CD4-positive, CD25-positive, alpha-beta regulatory T cell (primary cell): ENCODE results near the gene NCOA5. TPM values are rescaled to one million over a fixed set of nuclear protein-coding genes. Genes with fewer than 3 reads are reported as not detected.

Source experiments
- ATAC-seq, 2 donors: fragments of 150-1000 bp; cut with Tn5 transposase; one replicate each; pipeline ENCODE4 v1.10.0; 2021; ENCODE audit warnings: low read depth in 2 of 2, moderate number of reproducible peaks in 2 of 2, moderate library complexity in 1 of 2
- DNase-seq, 3 donors: peaks; one replicate each; pipeline versions ENCODE4 v3.0.0 to v3.0.0-alpha.2; 2012 to 2022; ENCODE audit warnings: mixed read lengths in 1 of 3
- H3K27ac ChIP-seq: one replicate; pipeline ENCODE4 v1.7.0; 2013; ENCODE audit warnings: mild to moderate bottlenecking, low read length; ENCODE audit not compliant: insufficient read depth, poor library complexity, severe bottlenecking
- H3K27me3 ChIP-seq: one replicate; pipeline ENCODE4 v1.7.0; 2013; ENCODE audit warnings: low read length; ENCODE audit not compliant: control insufficient read depth, insufficient read depth
- H3K36me3 ChIP-seq: one replicate; pipeline ENCODE4 v1.7.0; 2013; ENCODE audit warnings: mild to moderate bottlenecking, low read length, moderate library complexity; ENCODE audit not compliant: control insufficient read depth, insufficient read depth
- H3K4me1 ChIP-seq: 2 replicates; pipeline ENCODE4 v1.7.0; 2013; ENCODE audit warnings: mild to moderate bottlenecking, low read length; ENCODE audit not compliant: insufficient read depth, control insufficient read depth, poor library complexity, severe bottlenecking
- H3K4me3 ChIP-seq: one replicate; pipeline ENCODE4 v1.7.0; 2013; ENCODE audit warnings: low read depth, mild to moderate bottlenecking, low read length, moderate library complexity
- H3K9me3 ChIP-seq, 2 experiments: 1 replicate in 1 of 2; 2 replicates in 1 of 2; pipeline ENCODE4 v1.7.0; 2013; ENCODE audit warnings: low read length in 2 of 2, mild to moderate bottlenecking in 1 of 2, moderate library complexity in 1 of 2; ENCODE audit not compliant: control insufficient read depth in 2 of 2
- H3K27ac Mint-ChIP-seq, 3 donors: one replicate each; pipeline ENCODE4 v1.8.0; 2020 to 2022; ENCODE audit warnings: mild to moderate bottlenecking in 3 of 3, mixed read lengths in 3 of 3, moderate library complexity in 2 of 3
- H3K27me3 Mint-ChIP-seq: one replicate; pipeline ENCODE4 v1.8.0; 2022; ENCODE audit warnings: mild to moderate bottlenecking, mixed read lengths
- H3K36me3 Mint-ChIP-seq: one replicate; pipeline ENCODE4 v1.8.0; 2020; ENCODE audit warnings: mixed read lengths
- H3K4me1 Mint-ChIP-seq, 4 donors: one replicate each; pipeline ENCODE4 v1.8.0; 2020 to 2022; ENCODE audit warnings: mixed read lengths in 4 of 4, mild to moderate bottlenecking in 1 of 4
- H3K4me3 Mint-ChIP-seq, 4 donors: one replicate each; pipeline ENCODE4 v1.8.0; 2020 to 2022; ENCODE audit warnings: mild to moderate bottlenecking in 4 of 4, mixed read lengths in 4 of 4, moderate library complexity in 3 of 4
- H3K9me3 Mint-ChIP-seq, 7 donors: one replicate each; pipeline ENCODE4 v1.8.0; 2020 to 2022; ENCODE audit warnings: mixed read lengths in 7 of 7, mild to moderate bottlenecking in 3 of 7, moderate library complexity in 2 of 7
- polyA plus RNA-seq, 4 donors: library from polyadenylated mRNA; unstranded; fragments of 300-500 nt; fragmentation: Illumina TruSeq; gene quantifications; one replicate each; pipeline ENCODE4 v1.2.3, GENCODE V29; 2021
- total RNA-seq: library from RNA; stranded (reverse); gene quantifications from one replicate; pipeline ENCODE4 v1.2.3, GENCODE V29; 2022

The NCOA5 gene
- total and polyA plus RNA-seq, 5 donors from 2014 or later, result 20.1 to 38.5 (median 31.2) TPM

DNA sequence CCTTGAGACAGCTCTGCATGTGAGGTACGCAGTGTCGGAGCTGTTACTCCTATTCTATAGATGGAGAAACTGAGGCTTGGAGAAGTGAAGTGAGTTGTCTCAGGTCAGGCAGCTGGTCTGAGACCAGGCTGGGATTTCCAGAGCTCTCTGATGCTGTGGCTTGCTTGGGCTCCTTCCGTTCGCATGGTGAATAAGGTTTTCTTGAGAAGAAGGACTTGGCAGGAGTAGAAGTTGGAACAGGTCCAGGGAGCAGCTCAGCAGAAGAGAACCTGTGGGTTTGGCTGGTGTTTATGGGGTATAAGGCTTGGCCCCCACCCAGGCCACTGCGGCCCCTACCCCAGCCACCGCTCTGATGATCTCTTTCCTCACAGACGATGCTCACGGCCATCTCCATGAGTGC, 53.4 kb downstream of the NCOA5 start:
- Histone ChIP-seq H3K27ac (no peak overlapping the region), H3K4me1 (no peaks in the 10 kb centered on the region), H3K4me3 (no peak overlapping the region), H3K27me3 (peaks cover 27% of the 10 kb centered on the region), H3K36me3 (no peaks in the 10 kb centered on the region), H3K9me3 (no peaks in the 10 kb centered on the region)
- peaks cover 50% of the 10 kb centered on the region for H3K27me3 Mint-ChIP-seq
- ATAC-seq (no peak), DNase-seq (no peak)
- no peaks in the 10 kb centered on the region for H3K4me1 Mint-ChIP-seq
- H3K4me3 Mint-ChIP-seq, result no peak overlapping the region
- no peak overlapping the region for H3K27ac Mint-ChIP-seq
- no peaks in the 10 kb centered on the region for H3K36me3 Mint-ChIP-seq
- no peaks in the 10 kb centered on the region for H3K9me3 Mint-ChIP-seq

DNA sequence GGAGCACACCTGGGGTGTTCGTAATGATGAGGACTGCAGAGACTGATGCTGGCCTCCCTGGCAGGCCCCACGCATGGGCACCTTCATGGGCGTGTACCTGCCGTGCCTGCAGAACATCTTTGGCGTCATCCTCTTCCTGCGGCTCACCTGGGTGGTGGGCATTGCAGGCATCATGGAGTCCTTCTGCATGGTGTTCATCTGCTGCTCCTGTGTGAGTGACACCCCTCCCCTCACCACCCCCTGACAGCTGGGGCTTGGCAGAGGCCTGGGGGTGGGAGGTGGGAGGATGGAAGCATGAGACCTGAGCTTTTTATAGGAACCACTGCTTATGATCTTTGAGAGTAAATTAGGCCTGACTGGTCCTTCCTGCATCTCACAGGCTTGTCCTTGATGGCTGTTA, 54.0 kb downstream of the NCOA5 start:
- Mint-ChIP-seq H3K27me3 (peaks cover 54% of the 10 kb centered on the region), H3K4me3 (no peak overlapping the region), H3K4me1 (no peaks in the 10 kb centered on the region), H3K36me3 (no peaks in the 10 kb centered on the region), H3K27ac (no peak overlapping the region), H3K9me3 (no peaks in the 10 kb centered on the region)
- Histone ChIP-seq H3K27ac (no peak overlapping the region), H3K9me3 (no peaks in the 10 kb centered on the region), H3K36me3 (no peaks in the 10 kb centered on the region), H3K4me1 (no peaks in the 10 kb centered on the region), H3K4me3 (no peak overlapping the region), H3K27me3 (peaks cover 30% of the 10 kb centered on the region)
- ATAC-seq (no peak), DNase-seq (no peak)

- DNase-seq, result no peak
- Histone ChIP-seq H3K27me3 (peaks cover 30% of the 10 kb centered on the region), H3K4me3 (no peak overlapping the region), H3K9me3 (no peaks in the 10 kb centered on the region), H3K4me1 (no peaks in the 10 kb centered on the region), H3K36me3 (no peaks in the 10 kb centered on the region), H3K27ac (no peak overlapping the region)
- Mint-ChIP-seq H3K4me1 (peaks cover 0 to 2% (median 0%) of the 10 kb centered on the region in 4 donors), H3K9me3 (no peaks in the 10 kb centered on the region), H3K4me3 (no peak overlapping the region), H3K27me3 (peaks cover 58% of the 10 kb centered on the region), H3K27ac (no peak overlapping the region), H3K36me3 (no peaks in the 10 kb centered on the region)
- ATAC-seq, result no peak
These were observed 54.5 kb downstream of the NCOA5 start for GRCh38 chr20:46035253-46035652.

DNA sequence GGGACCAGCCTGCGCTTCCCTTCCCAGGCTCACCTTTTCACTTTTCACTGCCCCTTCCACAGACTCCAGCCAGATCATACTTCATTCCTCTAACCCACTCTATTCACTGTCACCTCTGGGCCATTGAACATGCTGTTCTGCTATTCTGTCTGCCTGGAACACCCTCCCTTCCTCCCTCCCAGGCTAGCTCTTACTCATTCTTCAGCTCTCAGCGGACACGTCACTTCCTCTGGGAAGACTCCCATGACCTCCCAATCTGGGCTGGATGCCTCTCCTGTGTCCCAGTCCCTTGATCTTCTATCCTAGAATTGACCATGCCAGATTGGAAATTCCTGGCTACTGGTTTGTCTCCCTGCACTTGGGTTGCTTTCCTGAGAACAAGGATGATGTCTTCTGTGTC, 55.7 kb downstream of the NCOA5 start:
- H3K27ac ChIP-seq, result no peak overlapping the region
- Mint-ChIP-seq H3K4me3 (no peak overlapping the region), H3K27me3 (peaks cover 57% of the 10 kb centered on the region), H3K9me3 (no peaks in the 10 kb centered on the region), H3K36me3 (no peaks in the 10 kb centered on the region), H3K27ac (no peak overlapping the region), H3K4me1 (peaks cover 0 to 2% (median 0%) of the 10 kb centered on the region in 4 donors)
- no peaks in the 10 kb centered on the region for H3K9me3 ChIP-seq
- peaks cover 30% of the 10 kb centered on the region for H3K27me3 ChIP-seq
- DNase-seq, result no peak
- no peaks in the 10 kb centered on the region for H3K36me3 ChIP-seq
- ATAC-seq, result no peak
- no peak overlapping the region for H3K4me3 ChIP-seq
- no peaks in the 10 kb centered on the region for H3K4me1 ChIP-seq

DNA sequence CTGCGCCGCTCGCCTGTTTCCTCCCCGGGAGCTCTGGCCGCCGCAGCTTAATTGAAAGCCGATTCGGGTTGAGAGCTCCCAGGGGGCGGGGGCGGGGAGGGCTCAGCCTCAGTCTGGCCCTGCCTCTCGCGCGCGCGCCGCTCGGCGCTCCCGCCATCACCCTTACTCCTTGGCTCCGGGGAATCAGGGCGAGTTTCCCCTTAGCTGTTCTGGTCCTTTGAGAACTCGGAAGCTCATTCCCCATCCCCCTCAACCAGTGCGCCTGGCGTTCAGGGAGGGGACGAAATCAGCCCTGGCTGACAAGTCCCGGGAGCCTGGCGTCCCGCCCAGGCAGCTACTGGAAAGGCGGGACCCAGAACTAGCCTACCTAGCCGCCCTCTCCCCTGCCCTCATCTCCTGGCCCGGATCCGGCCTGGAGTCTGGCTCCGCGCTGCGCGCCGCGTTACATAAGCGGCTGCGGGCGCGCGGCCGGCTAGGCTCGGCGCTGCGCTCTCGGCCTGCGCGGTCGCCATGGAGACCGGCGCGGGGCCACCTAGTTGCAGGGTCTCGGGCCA, 58.0 kb downstream of the NCOA5 start:
- peaks cover 0 to 2% (median 0%) of the 10 kb centered on the region in 4 donors for H3K4me1 Mint-ChIP-seq
- DNase-seq (no peak), ATAC-seq (no peak)
- H3K4me1 ChIP-seq, result no peaks in the 10 kb centered on the region
- H3K36me3 Mint-ChIP-seq, result no peaks in the 10 kb centered on the region
- H3K27me3 ChIP-seq, result peaks cover 27% of the 10 kb centered on the region
- no peaks in the 10 kb centered on the region for H3K9me3 ChIP-seq
- H3K4me3 ChIP-seq, result no peak overlapping the region
- H3K4me3 Mint-ChIP-seq, result no peak overlapping the region
- no peak overlapping the region for H3K27ac Mint-ChIP-seq
- no peak overlapping the region for H3K27ac ChIP-seq
- no peaks in the 10 kb centered on the region for H3K36me3 ChIP-seq
- no peaks in the 10 kb centered on the region for H3K9me3 Mint-ChIP-seq
- peaks cover 68% of the 10 kb centered on the region for H3K27me3 Mint-ChIP-seq

DNA sequence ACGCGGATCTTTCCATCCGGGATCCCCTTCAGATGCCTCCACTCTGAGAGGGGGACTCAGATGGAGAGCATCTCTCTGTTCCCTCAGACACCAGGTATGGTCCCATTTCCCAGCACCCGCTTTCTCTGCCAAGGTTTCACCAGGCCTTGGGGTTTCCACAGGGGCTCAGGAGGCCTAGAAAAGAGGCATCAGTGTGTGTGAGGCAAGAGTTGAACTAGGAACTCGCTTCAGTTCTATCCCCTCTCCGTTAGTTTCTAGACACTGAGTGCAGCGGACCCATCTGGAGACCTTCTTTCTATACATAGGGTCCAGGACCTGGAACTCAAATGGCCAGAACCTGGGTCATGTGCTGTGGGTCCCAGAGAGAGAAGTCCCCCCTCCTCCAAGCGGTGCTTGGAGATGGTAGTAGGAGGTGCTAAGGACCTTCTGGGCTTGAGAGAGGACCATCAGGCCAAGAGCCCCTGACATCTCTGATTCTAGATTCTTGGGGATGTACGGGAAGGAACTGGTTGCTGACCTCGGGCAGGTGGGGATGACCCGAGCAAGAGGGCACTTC, 58.7 kb downstream of the NCOA5 start:
- Histone ChIP-seq H3K27ac (no peak overlapping the region), H3K27me3 (peaks cover 28% of the 10 kb centered on the region), H3K36me3 (no peaks in the 10 kb centered on the region), H3K4me3 (no peak overlapping the region), H3K4me1 (no peaks in the 10 kb centered on the region), H3K9me3 (no peaks in the 10 kb centered on the region)
- Mint-ChIP-seq H3K27ac (no peak overlapping the region), H3K36me3 (no peaks in the 10 kb centered on the region), H3K27me3 (peaks cover 68% of the 10 kb centered on the region), H3K9me3 (no peaks in the 10 kb centered on the region), H3K4me3 (no peak overlapping the region), H3K4me1 (peaks cover 0 to 2% (median 0%) of the 10 kb centered on the region in 4 donors)
- ATAC-seq (no peak), DNase-seq (no peak)

DNA sequence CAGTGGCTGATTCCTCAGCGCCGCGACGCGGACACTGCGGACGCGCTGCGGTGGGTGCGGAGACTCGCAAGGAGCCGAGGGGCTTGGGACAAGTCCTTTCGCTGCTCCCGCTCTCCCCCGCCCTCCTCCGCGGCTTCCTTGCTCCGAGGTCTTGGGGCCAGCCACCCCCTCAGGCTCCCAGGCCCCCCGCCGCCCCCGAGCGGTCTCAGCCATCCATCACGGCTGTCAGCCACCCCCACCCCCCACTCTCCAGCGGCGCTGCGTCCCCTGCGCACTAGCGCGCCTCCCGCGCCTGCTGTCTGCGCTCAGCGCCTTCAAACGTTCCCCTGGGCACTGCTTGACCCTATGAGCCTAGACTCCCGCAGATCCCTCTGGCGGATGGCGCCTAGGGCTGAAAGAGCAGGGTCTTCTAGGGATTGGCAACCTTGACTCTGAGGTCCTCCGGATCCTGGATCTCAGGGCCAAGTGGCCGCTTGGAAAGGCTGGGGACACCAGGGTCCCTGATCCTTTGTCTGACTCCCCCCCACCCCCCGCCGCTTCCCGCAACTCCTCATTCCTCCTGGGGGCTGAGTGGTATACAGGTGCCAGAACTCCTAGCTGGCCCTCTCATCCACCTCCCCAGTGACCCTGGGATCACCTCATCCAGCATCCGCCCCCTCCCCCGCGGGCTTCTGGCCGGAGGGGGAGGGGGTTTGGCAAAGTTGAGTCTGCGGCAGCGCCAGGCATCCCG, 59.3 kb downstream of the NCOA5 start:
- H3K36me3 Mint-ChIP-seq, result no peaks in the 10 kb centered on the region
- H3K4me3 ChIP-seq, result no peak overlapping the region
- H3K9me3 ChIP-seq, result no peaks in the 10 kb centered on the region
- H3K4me1 Mint-ChIP-seq, result peaks cover 0 to 2% (median 0%) of the 10 kb centered on the region in 4 donors
- no peak overlapping the region for H3K4me3 Mint-ChIP-seq
- ATAC-seq, result no peak
- H3K27me3 ChIP-seq, result peaks cover 28% of the 10 kb centered on the region
- H3K36me3 ChIP-seq, result no peaks in the 10 kb centered on the region
- DNase-seq, result no peak
- H3K27ac Mint-ChIP-seq, result no peak overlapping the region
- H3K27ac ChIP-seq, result no peak overlapping the region
- H3K4me1 ChIP-seq, result no peaks in the 10 kb centered on the region
- H3K27me3 Mint-ChIP-seq, result peaks cover 73% of the 10 kb centered on the region
- H3K9me3 Mint-ChIP-seq, result no peaks in the 10 kb centered on the region
